Uterus (tissue), 2 donors: ENCODE measurements around the gene CDH4.

Experiments used
- CTCF ChIP-seq, 4 experiments: fragments of 200-600 bp in 2 of 4; fragments of 450-650 bp in 2 of 4; sonication (generic) in 2 of 4; IDR thresholded peaks; one replicate each; pipeline ENCODE4 v1.5.1; 2016 to 2019; ENCODE audit warnings: antibody characterized with exemption in 4 of 4, mild to moderate bottlenecking in 2 of 4, moderate library complexity in 1 of 4
- POLR2A ChIP-seq, 2 donors: fragments of 450-650 bp; IDR thresholded peaks; one replicate each; pipeline ENCODE4 v1.6.1; 2016; ENCODE audit warnings: antibody characterized with exemption in 2 of 2, mild to moderate bottlenecking in 1 of 2, moderate library complexity in 1 of 2

GRCh38 chr20:61482056-61482887 lies 230.2 kb downstream of the CDH4 start:
- TF ChIP-seq CTCF (IDR thresholded peaks at IDR 0.05), result no peak
- no peak for TF ChIP-seq POLR2A (IDR thresholded peaks at IDR 0.05)
